DOHH2 (cell line): Measurements from ENCODE around the gene RARA.
"Not testable (repeated sequence)": the region's sequence is repeated elsewhere in the genome, so short reads cannot be mapped to it uniquely, and the experiment has no call there.

Source experiments
- H3F3A ChIP-seq: fragments of 200-600 bp; sonication (generic), shearing (Covaris generic); 2 replicates; pipeline ENCODE4 v1.6.0; 2016; ENCODE audit warnings: antibody characterized with exemption, mild to moderate bottlenecking; ENCODE audit not compliant: control insufficient read depth, insufficient read depth
- H3K27ac ChIP-seq: fragments of 200-600 bp; sonication (generic); 2 replicates; pipeline ENCODE4 v1.5.1; 2014; ENCODE audit warnings: low read depth, mild to moderate bottlenecking, low read length, moderate library complexity
- H3K27me3 ChIP-seq: fragments of 200-600 bp; sonication (generic); 2 replicates; pipeline ENCODE4 v1.6.1; 2014; ENCODE audit warnings: mild to moderate bottlenecking, low read length, mixed read lengths; ENCODE audit not compliant: control insufficient read depth
- H3K36me3 ChIP-seq: fragments of 200-600 bp; sonication (generic); 2 replicates; pipeline ENCODE4 v1.6.1; 2014; ENCODE audit warnings: mild to moderate bottlenecking, low read length, moderate library complexity, mixed read lengths; ENCODE audit not compliant: control insufficient read depth
- H3K4me1 ChIP-seq: fragments of 200-600 bp; sonication (generic); 2 replicates; pipeline ENCODE4 v1.6.1; 2014; ENCODE audit warnings: mild to moderate bottlenecking, low read length, mixed read lengths; ENCODE audit not compliant: control insufficient read depth
- H3K4me2 ChIP-seq: fragments of 200-600 bp; sonication (generic); 2 replicates; pipeline ENCODE4 v1.6.0; 2014; ENCODE audit warnings: mild to moderate bottlenecking, low read length, moderate library complexity
- H3K4me3 ChIP-seq: fragments of 200-600 bp; sonication (generic); 2 replicates; pipeline ENCODE4 v1.5.1; 2014; ENCODE audit warnings: mild to moderate bottlenecking, low read length, mixed read lengths
- H3K79me2 ChIP-seq: fragments of 200-600 bp; sonication (generic); 2 replicates; pipeline ENCODE4 v1.6.1; 2014; ENCODE audit warnings: mild to moderate bottlenecking, low read length, mixed read lengths; ENCODE audit not compliant: control insufficient read depth
- H3K9me2 ChIP-seq: fragments of 200-600 bp; sonication (generic); replicated peaks from 2 replicates; pipeline ENCODE4 v1.6.1; 2014; ENCODE audit warnings: mild to moderate bottlenecking, low read length, mixed read lengths; ENCODE audit not compliant: control insufficient read depth
- H3K9me3 ChIP-seq: fragments of 200-600 bp; sonication (generic); 2 replicates; pipeline ENCODE4 v1.6.1; 2014; ENCODE audit warnings: antibody characterized with exemption, low read length, mixed read lengths; ENCODE audit not compliant: control insufficient read depth, insufficient read depth
- H4K20me1 ChIP-seq: fragments of 200-600 bp; sonication (generic); 2 replicates; pipeline ENCODE4 v1.6.0; 2014; ENCODE audit warnings: low read depth, mild to moderate bottlenecking, antibody characterized with exemption, low read length, moderate library complexity; ENCODE audit not compliant: control insufficient read depth, insufficient read depth
- EZH2phosphoT487 ChIP-seq: fragments of 200-600 bp; sonication (generic); IDR thresholded peaks from 2 replicates; pipeline ENCODE4 v1.6.1; 2017; ENCODE audit warnings: borderline replicate concordance, mild to moderate bottlenecking, antibody characterized with exemption, low read length, moderate library complexity, mixed read lengths
- TF ChIP-seq, protein P1 (sequence below): fragments of 200-600 bp; sonication (generic); IDR thresholded peaks from one replicate; pipeline ENCODE4 v1.5.1; 2014; ENCODE audit warnings: antibody characterized with exemption, mild to moderate bottlenecking, low read depth, low read length; ENCODE audit not compliant: poor library complexity, severe bottlenecking

RARA gene

GRCh38 chr17:40378966-40379365 lies 70.0 kb downstream of the RARA start:
- Histone ChIP-seq H3F3A (no peaks in the 10 kb centered on the region), H3K4me2 (no peak overlapping the region), H3K27me3 (no peaks in the 10 kb centered on the region), H3K79me2 (no peaks in the 10 kb centered on the region), H3K9me3 (no peaks in the 10 kb centered on the region), H3K4me1 (no peaks in the 10 kb centered on the region), H3K27ac (no peak overlapping the region), H3K36me3 (no peaks in the 10 kb centered on the region), H3K9me2 (no peaks in the 10 kb centered on the region), H4K20me1 (no peaks in the 10 kb centered on the region), H3K4me3 (no peak overlapping the region)
- no peak for TF ChIP-seq EZH2phosphoT487
- TF ChIP-seq, protein P1, sequence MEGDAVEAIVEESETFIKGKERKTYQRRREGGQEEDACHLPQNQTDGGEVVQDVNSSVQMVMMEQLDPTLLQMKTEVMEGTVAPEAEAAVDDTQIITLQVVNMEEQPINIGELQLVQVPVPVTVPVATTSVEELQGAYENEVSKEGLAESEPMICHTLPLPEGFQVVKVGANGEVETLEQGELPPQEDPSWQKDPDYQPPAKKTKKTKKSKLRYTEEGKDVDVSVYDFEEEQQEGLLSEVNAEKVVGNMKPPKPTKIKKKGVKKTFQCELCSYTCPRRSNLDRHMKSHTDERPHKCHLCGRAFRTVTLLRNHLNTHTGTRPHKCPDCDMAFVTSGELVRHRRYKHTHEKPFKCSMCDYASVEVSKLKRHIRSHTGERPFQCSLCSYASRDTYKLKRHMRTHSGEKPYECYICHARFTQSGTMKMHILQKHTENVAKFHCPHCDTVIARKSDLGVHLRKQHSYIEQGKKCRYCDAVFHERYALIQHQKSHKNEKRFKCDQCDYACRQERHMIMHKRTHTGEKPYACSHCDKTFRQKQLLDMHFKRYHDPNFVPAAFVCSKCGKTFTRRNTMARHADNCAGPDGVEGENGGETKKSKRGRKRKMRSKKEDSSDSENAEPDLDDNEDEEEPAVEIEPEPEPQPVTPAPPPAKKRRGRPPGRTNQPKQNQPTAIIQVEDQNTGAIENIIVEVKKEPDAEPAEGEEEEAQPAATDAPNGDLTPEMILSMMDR: no peak

- Histone ChIP-seq H3K4me3 (no peak overlapping the region), H3K27me3 (no peaks in the 10 kb centered on the region), H4K20me1 (no peaks in the 10 kb centered on the region), H3K9me3 (no peaks in the 10 kb centered on the region), H3F3A (peaks cover 12% of the 10 kb centered on the region), H3K79me2 (no peaks in the 10 kb centered on the region), H3K4me2 (no peak overlapping the region), H3K27ac (no peak overlapping the region), H3K36me3 (peaks cover 4% of the 10 kb centered on the region), H3K9me2 (no peaks in the 10 kb centered on the region), H3K4me1 (no peaks in the 10 kb centered on the region)
- no peak for TF ChIP-seq EZH2phosphoT487
- TF ChIP-seq, protein P1: no peak
Observed at GRCh38 chr17:40382251-40382650, 73.3 kb downstream of the RARA start.

DNA sequence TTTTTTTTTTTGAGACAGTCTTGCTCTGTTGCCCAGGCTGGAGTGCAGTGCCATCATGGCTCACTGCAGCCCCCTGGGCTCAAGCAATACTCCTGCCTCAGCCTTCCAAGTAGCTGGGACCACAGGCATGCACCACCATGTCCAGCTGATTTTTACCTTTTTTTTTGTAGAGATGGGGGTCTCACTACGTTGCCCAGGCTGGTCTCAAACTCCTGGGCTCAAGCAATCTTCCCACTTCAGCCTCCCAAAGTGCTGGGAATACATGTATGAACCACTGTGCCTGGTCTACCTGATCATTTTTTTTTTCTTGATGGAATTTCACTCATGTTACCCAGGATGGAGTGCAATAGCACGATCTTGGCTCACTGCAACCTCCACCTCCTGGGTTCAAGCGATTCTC lies 77.6 kb downstream of the RARA start:
- H3K27ac ChIP-seq, H3K9me3 ChIP-seq, H3K9me2 ChIP-seq, H3K4me1 ChIP-seq, H3K4me3 ChIP-seq, H3K27me3 ChIP-seq, H4K20me1 ChIP-seq, H3K4me2 ChIP-seq, H3K79me2 ChIP-seq: not testable (repeated sequence)
- H3F3A ChIP-seq: peaks cover 45% of the 10 kb centered on the region
- peaks cover 48% of the 10 kb centered on the region for H3K36me3 ChIP-seq

DNA sequence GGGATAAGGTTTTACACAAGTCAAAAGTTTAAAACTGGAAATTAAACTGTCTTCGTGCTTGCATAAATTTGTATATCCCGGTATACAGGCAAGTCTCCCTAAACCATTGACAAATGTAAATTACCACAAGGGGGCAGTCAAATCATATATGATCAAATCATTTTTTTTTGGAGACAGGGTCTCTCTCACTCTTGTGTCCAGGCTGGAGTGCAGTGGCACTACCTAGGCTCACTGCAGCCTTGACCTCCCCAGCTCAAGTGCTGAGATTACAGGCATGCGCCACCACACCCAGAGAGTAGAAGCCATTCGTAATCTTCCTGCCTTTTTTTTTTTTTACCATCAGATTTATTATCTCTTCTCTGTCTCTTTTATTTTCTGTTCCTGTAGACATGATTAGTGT lies 90.2 kb downstream of the RARA start:
- H3K27me3 ChIP-seq: no peaks in the 10 kb centered on the region
- H3K4me3 ChIP-seq: no peak overlapping the region
- no peaks in the 10 kb centered on the region for H3K9me2 ChIP-seq
- TF ChIP-seq, protein P1: peak; percentile 70
- TF ChIP-seq EZH2phosphoT487: no peak
- no peak overlapping the region for H3K27ac ChIP-seq
- no peaks in the 10 kb centered on the region for H3K4me1 ChIP-seq
- no peaks in the 10 kb centered on the region for H3K9me3 ChIP-seq
- H4K20me1 ChIP-seq: 0 out of 2 replicates have a peak, but pooled peaks cover 4% of the 10 kb centered on the region
- peaks cover 41% of the 10 kb centered on the region for H3F3A ChIP-seq
- H3K4me2 ChIP-seq: no peak overlapping the region
- H3K36me3 ChIP-seq: peaks cover 98% of the 10 kb centered on the region
- no peaks in the 10 kb centered on the region; the same call in 1 of the 2 replicates for H3K79me2 ChIP-seq
